Activated CD4-positive, alpha-beta memory T cell treated with anti-CD3 and anti-CD28 coated beads for 36 hours (primary cell): ENCODE data around the gene NPPA. TPM values are rescaled to one million over a fixed set of nuclear protein-coding genes. Genes with fewer than 3 reads are reported as not detected.

ENCODE experiments used
- CTCF ChIA-PET: fragments of 350-600 bp; sonication (Branson Sonifier 250); formaldehyde crosslinking; loops from one replicate; lab custom pipeline; 2021; ENCODE audit warnings: antibody characterized with exemption, inconsistent platforms; lab: Charles Lee
- POLR2A ChIA-PET: fragments of 350-600 bp; sonication (Branson Sonifier 250); formaldehyde crosslinking; loops from one replicate; lab custom pipeline; 2021; ENCODE audit warnings: antibody characterized with exemption; lab: Charles Lee
- DNase-seq: peaks from one replicate; pipeline ENCODE4 v3.0.0-alpha.2; 2020
- H3K27ac Mint-ChIP-seq: one replicate; pipeline ENCODE4 v1.8.0; 2021; ENCODE audit warnings: mixed read lengths
- H3K27me3 Mint-ChIP-seq: one replicate; pipeline ENCODE4 v1.8.0; 2021; ENCODE audit warnings: mixed read lengths
- H3K36me3 Mint-ChIP-seq: one replicate; pipeline ENCODE4 v1.8.0; 2021; ENCODE audit warnings: mixed read lengths
- H3K4me1 Mint-ChIP-seq: one replicate; pipeline ENCODE4 v1.8.0; 2021; ENCODE audit warnings: low read depth, mixed read lengths
- H3K4me3 Mint-ChIP-seq: one replicate; pipeline ENCODE4 v1.8.0; 2021; ENCODE audit warnings: mild to moderate bottlenecking, mixed read lengths
- H3K9me3 Mint-ChIP-seq: one replicate; pipeline ENCODE4 v1.8.0; 2021; ENCODE audit warnings: mixed read lengths
- intact Hi-C: fragments of 100-400 bp; cut with micrococcal nuclease; formaldehyde crosslinking; loops from one replicate; pipeline ENCODE4 v1.15.1; 2023
- total RNA-seq, 2 experiments: library from RNA; stranded (reverse); gene quantifications; one replicate each; pipeline ENCODE4 v1.2.3, GENCODE V29; 2021

The NPPA gene
- total RNA-seq, 2 experiments from 2014 or later = not detected

DNA sequence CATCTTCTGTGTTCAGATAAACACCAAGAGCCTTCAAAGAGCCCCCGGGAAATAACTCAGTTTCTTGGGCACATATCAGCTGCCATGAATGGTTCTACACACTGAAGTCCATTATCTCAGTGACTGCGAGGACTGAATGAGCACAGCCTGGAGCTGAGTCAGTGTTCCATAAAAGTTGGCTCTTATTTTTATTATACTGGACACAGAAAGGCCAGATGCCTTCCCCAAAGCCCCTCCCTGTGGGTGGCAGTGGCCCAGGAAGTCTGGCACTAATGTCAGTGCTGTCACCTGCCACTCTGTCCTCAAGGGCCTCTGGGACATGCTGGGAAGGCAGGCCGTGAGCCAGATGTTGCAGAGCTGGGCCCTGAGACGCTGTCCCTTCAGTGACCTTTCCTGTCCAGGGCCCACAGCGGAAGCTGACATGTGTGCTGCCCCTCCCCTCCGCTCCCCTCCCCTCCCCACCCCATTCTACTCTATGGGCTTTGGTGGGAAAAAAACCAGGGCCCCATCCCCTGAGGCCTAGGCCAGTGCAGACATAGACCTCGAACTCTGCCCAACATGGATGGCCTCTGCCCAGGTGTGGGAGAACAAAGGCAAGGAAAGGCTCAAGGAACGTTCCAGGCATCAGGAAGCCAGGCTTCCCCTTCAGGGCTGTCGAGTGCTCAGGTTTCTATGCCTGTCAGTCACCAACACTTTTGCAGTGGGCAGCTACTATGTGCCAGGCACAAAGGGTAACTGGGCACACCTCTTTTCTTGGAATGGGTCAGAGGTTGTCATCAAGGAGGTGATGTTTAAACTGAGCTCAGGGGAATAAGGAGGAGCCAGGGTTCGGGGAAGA is 33.5 kb upstream of the NPPA start:
- ChIA-PET CTCF (no interaction called here), POLR2A (no interaction called here)
- no peaks in the 10 kb centered on the region for H3K36me3 Mint-ChIP-seq
- peaks cover 14% of the 10 kb centered on the region for H3K27me3 Mint-ChIP-seq
- H3K9me3 Mint-ChIP-seq = no peaks in the 10 kb centered on the region
- DNase-seq = no peak
- no peak overlapping the region for H3K4me3 Mint-ChIP-seq
- no peak overlapping the region for H3K27ac Mint-ChIP-seq
- intact Hi-C loops = no loop called here
- H3K4me1 Mint-ChIP-seq = no peaks in the 10 kb centered on the region

GRCh38 chr1:11880181-11880575 is 32.6 kb upstream of the NPPA start:
- no peak for DNase-seq
- no peak overlapping the region for H3K4me3 Mint-ChIP-seq
- H3K4me1 Mint-ChIP-seq = no peaks in the 10 kb centered on the region
- intact Hi-C loops = no loop called here
- H3K9me3 Mint-ChIP-seq = no peaks in the 10 kb centered on the region
- H3K36me3 Mint-ChIP-seq = no peaks in the 10 kb centered on the region
- ChIA-PET CTCF (interaction anchor here (1.0 kb wide), 1 partner anchor 13 kb away, joined by 4 read pairs; no protein-coding TSS in a partner anchor), POLR2A (no interaction called here)
- H3K27me3 Mint-ChIP-seq = peaks cover 14% of the 10 kb centered on the region
- no peak overlapping the region for H3K27ac Mint-ChIP-seq

- Mint-ChIP-seq H3K4me3 (no peak overlapping the region), H3K4me1 (no peaks in the 10 kb centered on the region), H3K36me3 (no peaks in the 10 kb centered on the region), H3K27ac (no peak overlapping the region), H3K27me3 (peaks cover 15% of the 10 kb centered on the region), H3K9me3 (no peaks in the 10 kb centered on the region)
- no peak for DNase-seq
- intact Hi-C loops = no loop called here
- POLR2A ChIA-PET = interaction anchor here (0.6 kb wide), 1 partner anchor 1896 kb away, joined by 4 read pairs; no protein-coding TSS in a partner anchor
- CTCF ChIA-PET = interaction anchor here (1.0 kb wide), 1 partner anchor 13 kb away, joined by 4 read pairs; no protein-coding TSS in a partner anchor
Measured at GRCh38 chr1:11879311-11880180, 32.0 kb upstream of the NPPA start.

DNA sequence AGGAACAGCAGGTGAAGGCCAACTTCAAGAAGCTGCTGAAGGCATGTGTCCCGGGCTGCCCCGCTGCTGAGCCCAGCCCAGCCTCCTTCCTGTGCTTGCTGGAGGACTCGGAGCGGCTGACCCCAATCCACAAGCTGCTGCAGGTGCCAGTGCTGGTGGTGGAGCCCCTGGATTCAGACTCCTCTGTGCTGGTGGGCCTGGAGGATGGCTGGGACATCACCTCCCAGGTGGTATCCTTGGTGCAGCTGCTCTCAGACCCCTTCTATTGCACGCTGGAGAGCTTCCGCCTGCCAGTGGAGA is 31.3 kb upstream of the NPPA start:
- ChIA-PET CTCF (no interaction called here), POLR2A (no interaction called here)
- no peaks in the 10 kb centered on the region for H3K9me3 Mint-ChIP-seq
- peaks cover 16% of the 10 kb centered on the region for H3K27me3 Mint-ChIP-seq
- no peak for DNase-seq
- H3K4me3 Mint-ChIP-seq = no peak overlapping the region
- no peaks in the 10 kb centered on the region for H3K4me1 Mint-ChIP-seq
- intact Hi-C loops = no loop called here
- H3K27ac Mint-ChIP-seq = no peak overlapping the region
- H3K36me3 Mint-ChIP-seq = no peaks in the 10 kb centered on the region

GRCh38 chr1:11878081-11878890 is 30.7 kb upstream of the NPPA start:
- intact Hi-C loops = no loop called here
- H3K4me1 Mint-ChIP-seq = no peaks in the 10 kb centered on the region
- no peak overlapping the region for H3K4me3 Mint-ChIP-seq
- CTCF ChIA-PET = interaction anchor here (0.9 kb wide), 1 partner anchor 15 kb away, joined by 3 read pairs; no protein-coding TSS in a partner anchor
- H3K36me3 Mint-ChIP-seq = no peaks in the 10 kb centered on the region
- peaks cover 16% of the 10 kb centered on the region for H3K27me3 Mint-ChIP-seq
- no peaks in the 10 kb centered on the region for H3K9me3 Mint-ChIP-seq
- DNase-seq = no peak
- no peak overlapping the region for H3K27ac Mint-ChIP-seq
- POLR2A ChIA-PET = no interaction called here

GRCh38 chr1:11877074-11877473 is 29.5 kb upstream of the NPPA start:
- Mint-ChIP-seq H3K4me1 (no peaks in the 10 kb centered on the region), H3K36me3 (no peaks in the 10 kb centered on the region), H3K27me3 (peaks cover 11% of the 10 kb centered on the region), H3K4me3 (no peak overlapping the region), H3K27ac (no peak overlapping the region), H3K9me3 (no peaks in the 10 kb centered on the region)
- CTCF ChIA-PET = no interaction called here
- POLR2A ChIA-PET = no interaction called here
- DNase-seq = no peak
- intact Hi-C loops = no loop called here

GRCh38 chr1:11875094-11875493 is 27.5 kb upstream of the NPPA start:
- CTCF ChIA-PET = no interaction called here
- no peak overlapping the region for H3K4me3 Mint-ChIP-seq

DNA sequence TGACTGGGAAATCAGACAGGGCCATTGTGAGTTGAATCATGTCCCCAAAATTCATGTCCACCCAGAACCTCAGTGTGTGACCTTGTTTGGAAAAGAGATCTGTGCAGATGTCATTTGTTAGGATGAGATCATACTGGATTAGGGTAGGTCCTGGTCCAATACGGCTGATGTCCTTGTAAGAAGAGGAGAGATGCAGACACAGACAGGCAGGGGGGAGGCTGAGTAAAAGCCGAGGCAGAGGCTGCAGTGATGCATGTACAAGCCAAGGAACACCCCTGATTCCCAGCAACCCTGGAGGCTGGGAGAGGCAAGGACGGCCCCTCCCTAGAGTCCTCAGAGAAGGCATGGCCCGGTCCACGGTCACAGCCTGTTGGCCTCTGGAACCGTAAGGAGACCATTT is 27.0 kb upstream of the NPPA start:
- intact Hi-C loops = no loop called here
- CTCF ChIA-PET = no interaction called here
- no peak overlapping the region for H3K4me3 Mint-ChIP-seq
- no peaks in the 10 kb centered on the region for H3K4me1 Mint-ChIP-seq
- H3K27me3 Mint-ChIP-seq = peaks cover 14% of the 10 kb centered on the region
- POLR2A ChIA-PET = no interaction called here
- no peaks in the 10 kb centered on the region for H3K36me3 Mint-ChIP-seq
- no peak overlapping the region for H3K27ac Mint-ChIP-seq
- no peak for DNase-seq
- H3K9me3 Mint-ChIP-seq = no peaks in the 10 kb centered on the region

More at GRCh38 chr1:11875094-11875493, 27.5 kb upstream of the NPPA start:
- Mint-ChIP-seq H3K9me3 (no peaks in the 10 kb centered on the region), H3K27ac (no peak overlapping the region), H3K4me1 (no peaks in the 10 kb centered on the region), H3K36me3 (no peaks in the 10 kb centered on the region), H3K27me3 (peaks cover 14% of the 10 kb centered on the region)
- DNase-seq = no peak
- intact Hi-C loops = no loop called here
- POLR2A ChIA-PET = no interaction called here

DNA sequence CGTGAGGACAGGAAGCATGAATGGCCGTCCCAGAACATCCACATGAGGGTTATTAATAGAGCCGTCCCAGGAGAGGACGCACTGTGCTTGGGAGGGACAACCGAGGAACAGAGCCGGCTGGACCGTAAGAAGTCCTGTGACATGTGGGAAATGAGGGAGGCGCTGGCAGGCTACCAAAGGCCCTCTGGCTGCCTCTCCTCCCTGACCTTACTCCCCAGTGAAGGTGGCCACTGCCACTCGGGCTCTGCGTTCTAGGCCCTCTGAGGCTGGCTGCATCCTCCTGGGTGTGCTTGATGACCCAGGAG is 26.6 kb upstream of the NPPA start:
- POLR2A ChIA-PET = no interaction called here
- no peaks in the 10 kb centered on the region for H3K36me3 Mint-ChIP-seq
- H3K4me1 Mint-ChIP-seq = no peaks in the 10 kb centered on the region
- H3K4me3 Mint-ChIP-seq = no peak overlapping the region
- intact Hi-C loops = no loop called here
- no peak overlapping the region for H3K27ac Mint-ChIP-seq
- CTCF ChIA-PET = no interaction called here
- H3K27me3 Mint-ChIP-seq = peaks cover 14% of the 10 kb centered on the region
- DNase-seq = no peak
- H3K9me3 Mint-ChIP-seq = no peaks in the 10 kb centered on the region

DNA sequence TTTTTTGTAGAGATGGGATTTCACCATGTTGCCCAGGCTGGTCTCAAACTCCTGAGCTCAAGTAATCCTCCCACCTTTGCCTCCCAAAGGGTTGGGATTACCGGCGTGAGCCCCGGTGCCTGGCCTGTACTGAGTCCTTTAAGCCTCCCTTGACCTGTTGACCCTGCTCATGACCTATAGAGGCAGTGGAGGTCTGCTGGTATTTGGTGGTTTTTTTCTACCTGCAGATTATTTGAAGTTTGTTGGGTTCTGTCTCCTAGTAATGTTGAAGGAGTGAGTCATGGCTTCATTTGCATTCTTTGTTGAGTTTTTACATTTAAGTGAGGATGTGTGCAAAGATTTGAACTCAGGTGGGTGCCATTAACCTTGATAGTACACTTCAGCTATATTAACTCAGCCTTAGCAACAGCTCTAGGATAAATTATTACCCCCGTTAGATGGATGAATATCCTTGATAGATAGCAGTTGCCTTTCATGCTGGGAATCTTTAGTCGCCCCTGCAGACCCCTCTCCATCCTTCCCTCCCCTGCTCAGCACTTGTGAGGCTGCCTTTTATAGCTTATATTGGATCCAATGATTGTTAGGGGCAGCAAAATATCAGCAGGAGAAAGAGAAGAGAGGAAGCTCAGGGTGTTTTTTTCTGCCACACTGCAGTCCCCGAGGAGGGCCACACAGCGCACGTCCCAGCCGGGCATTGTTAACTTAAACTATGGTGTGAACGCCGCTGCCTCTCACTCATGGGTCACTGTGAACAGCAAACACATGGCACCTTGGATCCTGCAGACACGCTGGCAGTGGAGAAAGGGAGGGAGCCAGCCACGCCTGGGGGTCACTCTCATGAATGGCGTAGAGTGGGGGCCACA is 26.0 kb upstream of the NPPA start:
- ChIA-PET POLR2A (no interaction called here), CTCF (interaction anchor here (1.0 to 1.6 kb wide), 2 partner anchors 35 to 154 kb away, joined by 3 to 5 read pairs; no protein-coding TSS in a partner anchor)
- no peak overlapping the region for H3K4me3 Mint-ChIP-seq
- intact Hi-C loops = no loop called here
- DNase-seq = no peak
- no peaks in the 10 kb centered on the region for H3K36me3 Mint-ChIP-seq
- no peak overlapping the region for H3K27ac Mint-ChIP-seq
- no peaks in the 10 kb centered on the region for H3K9me3 Mint-ChIP-seq
- H3K27me3 Mint-ChIP-seq = peaks cover 12% of the 10 kb centered on the region
- no peaks in the 10 kb centered on the region for H3K4me1 Mint-ChIP-seq

DNA sequence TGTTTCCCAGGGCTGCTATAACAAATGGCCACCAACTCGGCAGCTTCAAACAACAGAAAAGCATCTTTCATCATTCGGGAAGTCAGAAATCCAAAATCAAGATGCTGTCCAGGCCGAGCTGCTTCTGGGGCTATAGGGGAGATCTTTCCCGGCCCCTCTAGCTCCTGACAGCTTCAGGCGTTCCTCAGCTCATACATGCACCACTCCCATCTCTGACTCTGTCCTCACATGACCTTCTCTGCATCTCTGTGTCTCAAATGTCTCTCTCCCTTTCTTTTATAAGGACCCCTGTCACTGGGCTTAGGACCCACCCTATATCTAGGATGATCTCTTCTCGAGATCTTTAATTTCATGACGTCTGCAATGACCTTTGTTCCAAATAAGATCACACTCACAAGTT is 25.0 kb upstream of the NPPA start:
- Mint-ChIP-seq H3K4me3 (no peak overlapping the region), H3K36me3 (no peaks in the 10 kb centered on the region), H3K4me1 (no peaks in the 10 kb centered on the region), H3K9me3 (no peaks in the 10 kb centered on the region), H3K27me3 (peaks cover 12% of the 10 kb centered on the region), H3K27ac (no peak overlapping the region)
- CTCF ChIA-PET = interaction anchor here (1.0 to 1.6 kb wide), 2 partner anchors 34 to 153 kb away, joined by 3 to 5 read pairs; no protein-coding TSS in a partner anchor
- POLR2A ChIA-PET = interaction anchor here (1.3 kb wide), 1 partner anchor 37 kb away, joined by 3 read pairs; no protein-coding TSS in a partner anchor
- intact Hi-C loops = no loop called here
- DNase-seq = no peak
